CD4-positive, CD25-positive, alpha-beta regulatory T cell (primary cell): ENCODE measurements around the gene FN3K. TPM values are rescaled to one million over a fixed set of nuclear protein-coding genes. Genes with fewer than 3 reads are reported as not detected.
A peak's percentile ranks its signal among the peaks of the same experiment; 100 is the strongest.
"Not testable (repeated sequence)": the region's sequence is repeated elsewhere in the genome, so short reads cannot be mapped to it uniquely, and the experiment has no call there.

Source experiments
- ATAC-seq, 2 donors: fragments of 150-1000 bp; cut with Tn5 transposase; one replicate each; pipeline ENCODE4 v1.10.0; 2021; ENCODE audit warnings: low read depth in 2 of 2, moderate number of reproducible peaks in 2 of 2, moderate library complexity in 1 of 2
- DNase-seq, 3 donors: peaks; one replicate each; pipeline versions ENCODE4 v3.0.0 to v3.0.0-alpha.2; 2012 to 2022; ENCODE audit warnings: mixed read lengths in 1 of 3
- H3K27ac ChIP-seq: one replicate; pipeline ENCODE4 v1.7.0; 2013; ENCODE audit warnings: mild to moderate bottlenecking, low read length; ENCODE audit not compliant: insufficient read depth, poor library complexity, severe bottlenecking
- H3K27me3 ChIP-seq: one replicate; pipeline ENCODE4 v1.7.0; 2013; ENCODE audit warnings: low read length; ENCODE audit not compliant: control insufficient read depth, insufficient read depth
- H3K36me3 ChIP-seq: one replicate; pipeline ENCODE4 v1.7.0; 2013; ENCODE audit warnings: mild to moderate bottlenecking, low read length, moderate library complexity; ENCODE audit not compliant: control insufficient read depth, insufficient read depth
- H3K4me1 ChIP-seq: 2 replicates; pipeline ENCODE4 v1.7.0; 2013; ENCODE audit warnings: mild to moderate bottlenecking, low read length; ENCODE audit not compliant: insufficient read depth, control insufficient read depth, poor library complexity, severe bottlenecking
- H3K4me3 ChIP-seq: one replicate; pipeline ENCODE4 v1.7.0; 2013; ENCODE audit warnings: low read depth, mild to moderate bottlenecking, low read length, moderate library complexity
- H3K9me3 ChIP-seq, 2 experiments: 1 replicate in 1 of 2; 2 replicates in 1 of 2; pipeline ENCODE4 v1.7.0; 2013; ENCODE audit warnings: low read length in 2 of 2, mild to moderate bottlenecking in 1 of 2, moderate library complexity in 1 of 2; ENCODE audit not compliant: control insufficient read depth in 2 of 2
- H3K27ac Mint-ChIP-seq, 3 donors: one replicate each; pipeline ENCODE4 v1.8.0; 2020 to 2022; ENCODE audit warnings: mild to moderate bottlenecking in 3 of 3, mixed read lengths in 3 of 3, moderate library complexity in 2 of 3
- H3K27me3 Mint-ChIP-seq: one replicate; pipeline ENCODE4 v1.8.0; 2022; ENCODE audit warnings: mild to moderate bottlenecking, mixed read lengths
- H3K36me3 Mint-ChIP-seq: one replicate; pipeline ENCODE4 v1.8.0; 2020; ENCODE audit warnings: mixed read lengths
- H3K4me1 Mint-ChIP-seq, 4 donors: one replicate each; pipeline ENCODE4 v1.8.0; 2020 to 2022; ENCODE audit warnings: mixed read lengths in 4 of 4, mild to moderate bottlenecking in 1 of 4
- H3K4me3 Mint-ChIP-seq, 4 donors: one replicate each; pipeline ENCODE4 v1.8.0; 2020 to 2022; ENCODE audit warnings: mild to moderate bottlenecking in 4 of 4, mixed read lengths in 4 of 4, moderate library complexity in 3 of 4
- H3K9me3 Mint-ChIP-seq, 7 donors: one replicate each; pipeline ENCODE4 v1.8.0; 2020 to 2022; ENCODE audit warnings: mixed read lengths in 7 of 7, mild to moderate bottlenecking in 3 of 7, moderate library complexity in 2 of 7
- polyA plus RNA-seq, 4 donors: library from polyadenylated mRNA; unstranded; fragments of 300-500 nt; fragmentation: Illumina TruSeq; gene quantifications; one replicate each; pipeline ENCODE4 v1.2.3, GENCODE V29; 2021
- total RNA-seq: library from RNA; stranded (reverse); gene quantifications from one replicate; pipeline ENCODE4 v1.2.3, GENCODE V29; 2022

The FN3K gene
- total and polyA plus RNA-seq, 5 donors from 2014 or later, result 0.18 to 2.0 (median 0.26) TPM

- Mint-ChIP-seq H3K36me3 (peaks cover 11% of the 10 kb centered on the region), H3K27me3 (no peaks in the 10 kb centered on the region), H3K4me3 (no peak overlapping the region), H3K9me3 (no peaks in the 10 kb centered on the region), H3K4me1 (peaks cover 3 to 9% (median 7%) of the 10 kb centered on the region in 4 donors), H3K27ac (no peak overlapping the region)
- Histone ChIP-seq H3K4me3 (no peak overlapping the region), H3K27ac (no peak overlapping the region), H3K27me3 (no peaks in the 10 kb centered on the region), H3K9me3 (no peaks in the 10 kb centered on the region), H3K36me3 (peaks cover 8% of the 10 kb centered on the region), H3K4me1 (no peaks in the 10 kb centered on the region)
- ATAC-seq (no peak), DNase-seq (no peak)
These were observed 48.1 kb downstream of the FN3K start for GRCh38 chr17:82783498-82783897.

- not testable (repeated sequence) for H3K4me3 Mint-ChIP-seq, H3K27ac Mint-ChIP-seq, H3K27me3 Mint-ChIP-seq, H3K27ac ChIP-seq, H3K27me3 ChIP-seq, H3K4me1 ChIP-seq, H3K9me3 ChIP-seq, H3K36me3 ChIP-seq, DNase-seq, H3K4me3 ChIP-seq, H3K9me3 Mint-ChIP-seq, ATAC-seq
- H3K36me3 Mint-ChIP-seq, result peaks cover 20% of the 10 kb centered on the region
- peaks cover 5 to 11% (median 9%) of the 10 kb centered on the region in 4 donors for H3K4me1 Mint-ChIP-seq
These were observed 50.2 kb downstream of the FN3K start for GRCh38 chr17:82785581-82785980.

DNA sequence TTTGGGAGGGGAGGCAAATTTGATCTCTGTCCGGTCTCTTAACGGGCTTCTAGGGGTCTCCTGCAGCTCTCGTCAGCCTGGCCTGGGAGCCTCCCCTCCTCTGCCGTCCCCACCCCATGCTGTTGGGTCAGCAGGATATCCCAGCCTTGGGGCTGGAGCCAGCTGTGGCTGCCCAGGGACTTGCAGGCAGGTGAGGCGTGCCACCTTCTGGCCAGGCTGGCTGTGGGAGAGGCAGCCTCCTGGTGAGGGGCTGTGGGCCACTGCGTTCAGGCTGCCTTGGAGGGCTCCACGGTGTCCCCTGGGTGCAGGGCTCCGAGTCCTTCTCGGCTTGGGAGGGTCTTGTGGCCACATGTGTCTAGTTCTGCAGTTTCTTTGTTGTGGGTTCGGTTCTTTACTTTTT lies 51.0 kb downstream of the FN3K start:
- peaks cover 5 to 11% (median 9%) of the 10 kb centered on the region in 4 donors for H3K4me1 Mint-ChIP-seq
- DNase-seq (no peak), ATAC-seq (no peak)
- no peak overlapping the region for H3K4me3 Mint-ChIP-seq
- H3K27ac Mint-ChIP-seq, result no peak overlapping the region
- peaks cover 22% of the 10 kb centered on the region for H3K36me3 Mint-ChIP-seq
- Histone ChIP-seq H3K36me3 (peaks cover 9% of the 10 kb centered on the region), H3K4me1 (no peaks in the 10 kb centered on the region), H3K4me3 (no peak overlapping the region), H3K27ac (no peak overlapping the region), H3K27me3 (no peaks in the 10 kb centered on the region), H3K9me3 (no peaks in the 10 kb centered on the region)
- H3K27me3 Mint-ChIP-seq, result no peaks in the 10 kb centered on the region
- H3K9me3 Mint-ChIP-seq, result no peaks in the 10 kb centered on the region

GRCh38 chr17:82787081-82787848 lies 51.9 kb downstream of the FN3K start:
- Histone ChIP-seq H3K4me3 (no peak overlapping the region), H3K9me3 (no peaks in the 10 kb centered on the region), H3K27ac (no peak overlapping the region), H3K36me3 (peaks cover 11% of the 10 kb centered on the region), H3K27me3 (no peaks in the 10 kb centered on the region), H3K4me1 (no peaks in the 10 kb centered on the region)
- Mint-ChIP-seq H3K27ac (no peak overlapping the region), H3K27me3 (no peaks in the 10 kb centered on the region), H3K9me3 (no peaks in the 10 kb centered on the region), H3K36me3 (peaks cover 21% of the 10 kb centered on the region), H3K4me3 (no peak overlapping the region), H3K4me1 (peaks cover 0 to 8% (median 4%) of the 10 kb centered on the region in 4 donors)
- ATAC-seq (no peak), DNase-seq (no peak)

DNA sequence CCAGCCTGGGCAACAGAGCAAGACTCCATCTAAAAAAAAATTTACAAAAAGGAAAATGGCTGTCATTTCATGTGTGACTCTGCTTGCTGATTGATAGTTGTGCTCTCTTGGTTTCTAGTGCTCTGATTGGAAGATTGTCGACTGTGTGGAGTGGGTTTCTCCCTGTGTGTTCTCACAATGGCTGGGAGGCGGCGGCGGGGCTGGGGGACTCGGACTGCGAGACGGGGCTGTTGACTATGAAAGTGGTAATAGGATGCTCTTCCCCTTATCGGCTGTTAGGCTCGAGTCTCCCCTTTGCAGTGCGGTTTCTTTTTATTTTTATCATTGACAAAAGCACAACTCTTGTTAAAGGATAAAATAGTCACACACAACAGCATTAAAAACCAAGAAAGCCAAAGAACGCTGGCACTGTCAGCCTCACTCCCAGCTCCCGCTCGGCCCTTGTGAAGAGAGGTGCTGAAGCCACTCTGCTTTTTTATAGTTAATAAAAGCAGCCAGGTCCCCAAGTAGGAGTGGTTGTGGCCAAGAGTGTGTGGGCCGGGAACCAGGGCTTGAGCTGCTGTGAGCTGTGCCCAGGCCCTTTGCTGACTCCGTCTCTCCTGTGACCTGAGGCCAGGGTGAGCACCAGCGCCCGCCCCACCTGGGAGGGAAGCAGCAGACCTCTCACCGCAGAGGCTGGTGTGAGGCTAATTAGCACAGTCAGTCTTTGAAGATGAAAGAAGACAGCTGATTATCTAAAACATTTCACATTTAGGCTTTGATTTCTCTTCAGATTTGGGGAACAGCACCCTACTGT lies 53.0 kb downstream of the FN3K start:
- no peaks in the 10 kb centered on the region for H3K4me1 ChIP-seq
- no peak overlapping the region for H3K4me3 Mint-ChIP-seq
- H3K4me3 ChIP-seq, result no peak overlapping the region
- DNase-seq (no peak), ATAC-seq (no peak)
- peak overlapping the region in 1 of 3 donors; percentile 74 for H3K27ac Mint-ChIP-seq
- H3K9me3 Mint-ChIP-seq, result no peaks in the 10 kb centered on the region
- no peak overlapping the region for H3K27ac ChIP-seq
- H3K27me3 Mint-ChIP-seq, result no peaks in the 10 kb centered on the region
- no peaks in the 10 kb centered on the region for H3K27me3 ChIP-seq
- H3K9me3 ChIP-seq, result no peaks in the 10 kb centered on the region
- H3K36me3 ChIP-seq, result peaks cover 6% of the 10 kb centered on the region
- H3K36me3 Mint-ChIP-seq, result peaks cover 21% of the 10 kb centered on the region
- peaks cover 0 to 11% (median 3%) of the 10 kb centered on the region in 4 donors for H3K4me1 Mint-ChIP-seq

DNA sequence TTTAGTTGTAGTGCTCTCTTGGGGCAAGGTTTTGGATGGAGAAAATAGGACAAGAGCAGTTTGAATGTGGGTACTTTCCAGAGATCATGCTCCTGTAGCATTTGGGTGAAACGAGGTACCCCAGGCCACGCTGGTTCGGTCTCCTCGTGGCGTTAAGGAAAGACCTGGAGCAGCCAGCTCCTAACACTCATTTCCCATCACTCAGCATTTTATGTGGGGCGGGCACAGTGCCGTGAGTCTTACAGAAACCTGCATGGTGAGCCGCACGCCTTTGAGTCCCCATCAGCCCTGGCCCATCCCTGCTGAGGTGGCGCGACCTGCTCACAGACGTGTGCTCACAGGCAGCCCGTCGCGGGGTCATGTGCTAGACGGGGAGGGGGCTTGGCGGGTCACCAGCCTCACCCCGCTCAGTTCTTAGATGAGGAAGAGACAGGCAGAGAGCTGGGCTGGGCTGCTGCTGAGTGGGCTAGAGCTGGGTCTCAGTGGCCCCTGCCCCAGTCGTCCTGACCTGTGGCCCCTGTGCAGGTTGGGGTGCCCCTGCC lies 53.7 kb downstream of the FN3K start:
- no peaks in the 10 kb centered on the region for H3K27me3 ChIP-seq
- Mint-ChIP-seq H3K4me3 (no peak overlapping the region), H3K27ac (peak overlapping the region in 1 of 3 donors; percentile 21), H3K9me3 (no peaks in the 10 kb centered on the region), H3K36me3 (peaks cover 21% of the 10 kb centered on the region), H3K27me3 (no peaks in the 10 kb centered on the region), H3K4me1 (peaks cover 0 to 11% (median 3%) of the 10 kb centered on the region in 4 donors)
- H3K4me1 ChIP-seq, result no peaks in the 10 kb centered on the region
- H3K4me3 ChIP-seq, result no peak overlapping the region
- ATAC-seq (no peak), DNase-seq (no peak)
- H3K36me3 ChIP-seq, result peaks cover 3% of the 10 kb centered on the region
- H3K9me3 ChIP-seq, result no peaks in the 10 kb centered on the region
- no peak overlapping the region for H3K27ac ChIP-seq

DNA sequence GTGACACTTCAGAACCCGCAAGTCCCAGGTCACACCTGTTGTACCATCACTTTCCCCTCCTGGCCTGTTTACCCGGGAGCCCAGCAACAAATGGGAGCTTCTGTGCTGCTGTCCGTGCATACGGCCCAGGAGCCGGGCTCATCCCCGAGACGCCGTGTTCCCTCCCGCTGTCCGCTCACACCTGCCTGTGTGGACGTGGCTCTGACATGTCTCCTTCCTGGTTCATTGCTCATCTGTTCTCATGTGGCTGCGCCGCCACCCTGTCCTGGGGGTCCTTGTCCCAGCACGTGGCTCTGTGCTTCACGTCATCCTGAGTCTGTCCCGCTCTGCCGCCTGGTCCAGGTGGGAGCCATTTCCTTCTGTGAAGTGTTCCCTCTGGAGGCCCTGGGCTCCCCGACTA lies 54.4 kb downstream of the FN3K start:
- peaks cover 18% of the 10 kb centered on the region for H3K36me3 Mint-ChIP-seq
- peak overlapping the region in 1 of 3 donors; percentile 55 for H3K27ac Mint-ChIP-seq

More for the DNA sequence above, 54.4 kb downstream of the FN3K start:
- no peak overlapping the region for H3K4me3 Mint-ChIP-seq
- no peak overlapping the region for H3K4me3 ChIP-seq
- H3K36me3 ChIP-seq, result peaks cover 3% of the 10 kb centered on the region
- no peaks in the 10 kb centered on the region for H3K9me3 ChIP-seq
- no peaks in the 10 kb centered on the region for H3K9me3 Mint-ChIP-seq
- H3K4me1 Mint-ChIP-seq, result peaks cover 0 to 11% (median 3%) of the 10 kb centered on the region in 4 donors
- H3K27ac ChIP-seq, result no peak overlapping the region
- DNase-seq (no peak), ATAC-seq (no peak)
- H3K27me3 ChIP-seq, result no peaks in the 10 kb centered on the region
- H3K27me3 Mint-ChIP-seq, result no peaks in the 10 kb centered on the region
- H3K4me1 ChIP-seq, result no peaks in the 10 kb centered on the region
